ENCODE results near the gene ATG16L2.

GRCh38 chr11:72776844-72777754 lies 37.1 kb upstream of the ATG16L2 start:
- TF ChIP-seq GATA2 (IDR thresholded peaks at IDR 0.05; ENCODE audit: low read depth, low read length) (no peak), GATA3 (IDR thresholded peaks at IDR 0.05; ENCODE audit: low read depth, low read length) (no peak)

All from SH-SY5Y (cell line).